SW 1271 (cell line): ENCODE data around the gene PTH1R.

ENCODE experiments used
- DNase-seq, 2 experiments: peaks; one replicate each; lab custom pipeline; 2025; lab: John Stamatoyannopoulos, UW

The PTH1R gene

GRCh38 chr3:46883054-46883829 is 5.7 kb downstream of the PTH1R start:
- no peak for DNase-seq

- DNase-seq, result no peak
These were observed 6.3 kb downstream of the PTH1R start for GRCh38 chr3:46883830-46884185.

GRCh38 chr3:46884427-46884826 is 6.9 kb downstream of the PTH1R start:
- no peak for DNase-seq

- no peak for DNase-seq
These were observed 7.4 kb downstream of the PTH1R start for GRCh38 chr3:46884929-46885328.

- no peak for DNase-seq
These were observed 8.1 kb downstream of the PTH1R start for GRCh38 chr3:46885612-46886011.

GRCh38 chr3:46887980-46888494 is 10.5 kb downstream of the PTH1R start:
- DNase-seq, result no peak

GRCh38 chr3:46888705-46889104 is 11.2 kb downstream of the PTH1R start:
- DNase-seq, result no peak

GRCh38 chr3:46889381-46890110 is 12.0 kb downstream of the PTH1R start:
- no peak for DNase-seq

GRCh38 chr3:46890132-46890531 is 12.6 kb downstream of the PTH1R start:
- no peak for DNase-seq

- DNase-seq, result no peak
These were observed 13.6 kb downstream of the PTH1R start for GRCh38 chr3:46891132-46891531.

GRCh38 chr3:46892285-46893145 is 15.0 kb downstream of the PTH1R start:
- no peak for DNase-seq

- DNase-seq, result no peak
These were observed 15.7 kb downstream of the PTH1R start for GRCh38 chr3:46893146-46893748.

- no peak for DNase-seq
These were observed 16.2 kb downstream of the PTH1R start for GRCh38 chr3:46893763-46894162.

GRCh38 chr3:46894256-46894655 is 16.7 kb downstream of the PTH1R start:
- no peak for DNase-seq

- peak in 1 of 2 experiments; percentile 53 for DNase-seq
These were observed 17.7 kb downstream of the PTH1R start for GRCh38 chr3:46895204-46895660.

- no peak for DNase-seq
These were observed 18.2 kb downstream of the PTH1R start for GRCh38 chr3:46895761-46896160.

- DNase-seq, result no peak
These were observed 18.9 kb downstream of the PTH1R start for GRCh38 chr3:46896386-46896785.

GRCh38 chr3:46897031-46897430 is 19.5 kb downstream of the PTH1R start:
- DNase-seq, result no peak

GRCh38 chr3:46897829-46898320 is 20.4 kb downstream of the PTH1R start:
- DNase-seq, result no peak

GRCh38 chr3:46898321-46899150 is 21.0 kb downstream of the PTH1R start:
- no peak for DNase-seq
